Left cardiac atrium (tissue), 4 donors: ENCODE measurements around the gene OVCA2. TPM values are rescaled to one million over a fixed set of nuclear protein-coding genes. Genes with fewer than 3 reads are reported as not detected.
A peak's percentile ranks its signal among the peaks of the same experiment; 100 is the strongest.
"Not testable (repeated sequence)": the region's sequence is repeated elsewhere in the genome, so short reads cannot be mapped to it uniquely, and the experiment has no call there.

Experiments
- ATAC-seq, 2 donors: fragments of 200-7000 bp; cut with Tn5 transposase; one replicate each; pipeline ENCODE4 v1.9.1; 2020; ENCODE audit warnings: mild to moderate bottlenecking in 2 of 2, moderate library complexity in 2 of 2
- DNase-seq: peaks from one replicate; pipeline ENCODE4 v3.0.0-alpha.2; 2020
- intact Hi-C, 2 donors: fragments of 100-400 bp; cut with DNase I; formaldehyde crosslinking; loops; one replicate each; pipeline versions ENCODE4 v1.14.1 to v1.15.1; 2022 to 2023
- total RNA-seq, 2 donors: library from RNA; stranded (reverse); fragmentation: NEBNext Ultra II Directional; extraction: Animal tissue kit (Norgen Biotek cat#: 25700); gene quantifications; one replicate each; pipeline ENCODE4 v1.2.1, GENCODE V29; 2021
- donor health status: DM: no; HTN: yes; CAD: no.
- donor health status: DM: no; HTN: yes; CAD: no; lungs with severe emphysema.
- donor health status: DM: yes; HTN: yes; CAD: no.
- donor health status: Dilated cardiomyopathy.

OVCA2 gene
- total RNA-seq, 2 donors from 2014 or later = 15.4 to 26.5 TPM

GRCh38 chr17:2012499-2012898 is 29.3 kb upstream of the OVCA2 start:
- ATAC-seq = no peak
- intact Hi-C loops = no loop called here
- no peak for DNase-seq

- ATAC-seq, intact Hi-C loops, DNase-seq: not testable (repeated sequence)
Observed at GRCh38 chr17:2013220-2013993, 28.4 kb upstream of the OVCA2 start.

GRCh38 chr17:2013994-2014317 is 27.9 kb upstream of the OVCA2 start:
- intact Hi-C loops = no loop called here
- DNase-seq (no peak), ATAC-seq (peak; percentile 30 to 49)

- no peak for DNase-seq
- intact Hi-C loops = no loop called here
- no peak for ATAC-seq
Observed at GRCh38 chr17:2015314-2015713, 26.5 kb upstream of the OVCA2 start.

GRCh38 chr17:2016494-2016893 is 25.3 kb upstream of the OVCA2 start:
- ATAC-seq (no peak), DNase-seq (no peak)
- intact Hi-C loops = no loop called here

- intact Hi-C loops = no loop called here
- DNase-seq = no peak
- ATAC-seq = peak in 1 of 2 donors; percentile 45
Observed at GRCh38 chr17:2017274-2017941, 24.4 kb upstream of the OVCA2 start.

GRCh38 chr17:2018716-2019510 is 22.9 kb upstream of the OVCA2 start:
- intact Hi-C loops = no loop called here
- DNase-seq = no peak
- no peak for ATAC-seq

GRCh38 chr17:2019723-2020122 is 22.1 kb upstream of the OVCA2 start:
- intact Hi-C loops = no loop called here
- ATAC-seq (no peak), DNase-seq (no peak)

GRCh38 chr17:2020721-2021120 is 21.1 kb upstream of the OVCA2 start:
- intact Hi-C loops = no loop called here
- peak; percentile 74 for DNase-seq
- no peak for ATAC-seq

GRCh38 chr17:2022647-2023240 is 19.1 kb upstream of the OVCA2 start:
- intact Hi-C loops = no loop called here

GRCh38 chr17:2023256-2023655 is 18.6 kb upstream of the OVCA2 start:
- no peak for ATAC-seq
- DNase-seq = no peak
- intact Hi-C loops = no loop called here

More at GRCh38 chr17:2022647-2023240, 19.1 kb upstream of the OVCA2 start:
- ATAC-seq (no peak), DNase-seq (no peak)

GRCh38 chr17:2023692-2024571 is 17.9 kb upstream of the OVCA2 start:
- DNase-seq = peak; percentile 75

GRCh38 chr17:2024572-2025219 is 17.1 kb upstream of the OVCA2 start:
- intact Hi-C loops = loop anchor here (5.0 kb wide), 3 partner anchors 102 to 307 kb away; no protein-coding TSS in a partner anchor
- no peak for DNase-seq
- ATAC-seq = peak; percentile 2

More at GRCh38 chr17:2023692-2024571, 17.9 kb upstream of the OVCA2 start:
- ATAC-seq = peak; percentile 19 to 23
- intact Hi-C loops = no loop called here

GRCh38 chr17:2025220-2025621 is 16.6 kb upstream of the OVCA2 start, which contains the start of gene RTN4RL1:
RTN4RL1 (minus strand) TSS chr17:2025334; CDS start chr17:2024865, 469 bp downstream.
- intact Hi-C loops = loop anchor here (5.0 kb wide), 3 partner anchors 103 to 308 kb away; no protein-coding TSS in a partner anchor
- peak; percentile 58 to 63 for ATAC-seq
- DNase-seq = peak; percentile 80

GRCh38 chr17:2025622-2026309 is 16.1 kb upstream of the OVCA2 start:
- ATAC-seq (peak; percentile 53 to 59), DNase-seq (peak; percentile 84)
- intact Hi-C loops = loop anchor here (2.0 to 5.0 kb wide), 4 partner anchors 103 to 308 kb away; no protein-coding TSS in a partner anchor

GRCh38 chr17:2027528-2028233 is 14.1 kb upstream of the OVCA2 start:
- intact Hi-C loops = loop anchor here (2.0 to 5.0 kb wide), 4 partner anchors 105 to 310 kb away; no protein-coding TSS in a partner anchor
- no peak for ATAC-seq
- no peak for DNase-seq
